DOHH2 (cell line): Measurements from ENCODE around the gene GATD1.

Source experiments
- EZH2phosphoT487 ChIP-seq: fragments of 200-600 bp; sonication (generic); IDR thresholded peaks from 2 replicates; pipeline ENCODE4 v1.6.1; 2017; ENCODE audit warnings: borderline replicate concordance, mild to moderate bottlenecking, antibody characterized with exemption, low read length, moderate library complexity, mixed read lengths
- TF ChIP-seq, protein P1 (sequence below): fragments of 200-600 bp; sonication (generic); IDR thresholded peaks from one replicate; pipeline ENCODE4 v1.5.1; 2014; ENCODE audit warnings: antibody characterized with exemption, mild to moderate bottlenecking, low read depth, low read length; ENCODE audit not compliant: poor library complexity, severe bottlenecking

DNA sequence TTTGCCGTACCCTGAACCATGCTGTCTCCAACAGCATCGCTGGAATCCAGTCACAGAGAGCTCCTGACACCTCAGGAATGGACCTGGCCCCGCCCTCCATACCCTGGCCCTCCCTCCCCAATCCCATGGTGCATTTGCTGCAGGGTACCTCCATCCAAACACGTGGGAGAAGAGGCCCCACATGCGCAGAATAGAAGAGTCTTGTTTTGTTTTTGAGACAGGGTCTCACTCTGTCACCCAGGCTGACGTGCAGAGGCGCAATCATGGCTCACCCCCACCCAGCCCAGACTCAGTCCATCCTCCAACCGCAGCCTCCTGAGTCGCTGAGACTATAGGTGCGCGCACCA lies 39.1 kb upstream of the GATD1 start:
- TF ChIP-seq, protein P1, sequence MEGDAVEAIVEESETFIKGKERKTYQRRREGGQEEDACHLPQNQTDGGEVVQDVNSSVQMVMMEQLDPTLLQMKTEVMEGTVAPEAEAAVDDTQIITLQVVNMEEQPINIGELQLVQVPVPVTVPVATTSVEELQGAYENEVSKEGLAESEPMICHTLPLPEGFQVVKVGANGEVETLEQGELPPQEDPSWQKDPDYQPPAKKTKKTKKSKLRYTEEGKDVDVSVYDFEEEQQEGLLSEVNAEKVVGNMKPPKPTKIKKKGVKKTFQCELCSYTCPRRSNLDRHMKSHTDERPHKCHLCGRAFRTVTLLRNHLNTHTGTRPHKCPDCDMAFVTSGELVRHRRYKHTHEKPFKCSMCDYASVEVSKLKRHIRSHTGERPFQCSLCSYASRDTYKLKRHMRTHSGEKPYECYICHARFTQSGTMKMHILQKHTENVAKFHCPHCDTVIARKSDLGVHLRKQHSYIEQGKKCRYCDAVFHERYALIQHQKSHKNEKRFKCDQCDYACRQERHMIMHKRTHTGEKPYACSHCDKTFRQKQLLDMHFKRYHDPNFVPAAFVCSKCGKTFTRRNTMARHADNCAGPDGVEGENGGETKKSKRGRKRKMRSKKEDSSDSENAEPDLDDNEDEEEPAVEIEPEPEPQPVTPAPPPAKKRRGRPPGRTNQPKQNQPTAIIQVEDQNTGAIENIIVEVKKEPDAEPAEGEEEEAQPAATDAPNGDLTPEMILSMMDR: no peak
- no peak for TF ChIP-seq EZH2phosphoT487
